ENCODE measurements around the gene RDH12.
"Not testable (repeated sequence)": the region's sequence is repeated elsewhere in the genome, so short reads cannot be mapped to it uniquely, and the experiment has no call there.

RDH12 gene

DNA sequence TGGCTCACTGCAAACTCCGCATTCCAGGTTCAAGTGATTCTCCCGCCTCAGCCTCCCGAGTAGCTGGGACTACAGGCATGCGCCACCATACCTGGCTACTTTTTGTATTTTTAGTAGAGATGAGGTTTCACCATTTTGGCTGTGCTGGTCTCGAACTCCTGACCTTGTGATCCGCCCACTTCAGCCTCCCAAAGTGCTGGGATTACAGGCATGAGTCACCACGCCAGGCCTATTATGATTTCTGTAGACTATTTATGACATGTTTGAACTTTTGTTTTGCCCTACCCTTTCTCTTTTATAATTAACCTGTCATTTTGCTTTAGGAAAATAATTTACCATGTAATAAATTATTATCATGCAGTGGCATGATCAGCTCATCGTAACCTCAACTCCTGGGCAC, at the start of gene RDH12:
RDH12 (plus strand) TSS at position 395 of the 400 bp plus-strand sequence. CDS start 20,757 bp downstream, outside the sequence.
- not testable (repeated sequence) for DNase-seq

DNA sequence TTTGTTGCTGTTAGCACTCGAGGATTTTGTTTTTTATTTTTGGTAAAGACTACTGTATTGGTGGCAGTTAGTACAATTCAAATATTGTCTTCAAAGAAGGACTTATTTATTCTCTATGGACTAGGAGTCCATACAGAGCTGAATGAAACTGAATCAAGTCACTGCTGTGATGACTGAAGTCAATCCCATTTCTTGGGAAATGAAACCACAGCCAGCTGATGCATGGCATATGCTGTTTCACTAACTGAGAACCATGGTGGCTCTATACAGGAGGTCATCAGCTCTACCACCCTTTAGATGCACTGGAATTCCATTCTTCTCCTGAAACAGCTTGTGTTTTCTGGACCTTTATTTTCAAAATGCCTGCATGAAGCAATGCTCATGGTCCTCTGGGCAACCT, 49.5 kb upstream of the RDH12 start:
- no peak for DNase-seq

DNA sequence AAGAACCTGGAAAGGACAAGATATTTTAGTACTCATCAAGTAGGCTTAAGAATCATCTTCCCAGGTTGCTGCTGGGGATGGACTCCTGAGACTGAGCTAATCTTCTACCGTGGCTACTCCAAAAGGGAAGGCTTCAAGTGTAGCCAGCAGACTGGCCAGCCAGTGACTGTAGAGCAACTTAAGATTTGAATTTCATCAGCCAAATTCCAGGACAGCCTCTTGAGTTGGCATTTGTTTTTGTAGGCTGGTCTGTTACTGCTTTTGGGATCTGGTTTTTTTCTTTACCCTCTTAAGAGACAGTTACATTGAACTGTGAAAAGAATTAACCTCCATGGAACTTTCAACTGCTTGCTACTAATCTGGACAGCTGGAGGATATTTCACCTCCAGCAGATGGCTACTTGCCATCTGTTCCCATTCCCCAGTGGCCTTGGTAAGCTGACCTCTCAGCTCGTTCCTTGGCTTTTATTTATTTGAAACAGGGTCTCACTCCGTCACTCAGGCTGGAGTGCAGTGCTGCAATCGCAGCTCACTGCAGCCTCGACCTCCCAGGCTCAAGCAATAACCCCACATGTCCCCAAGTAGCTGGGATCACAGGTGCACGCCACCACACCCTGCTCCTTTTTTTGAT, 47.9 kb upstream of the RDH12 start:
- DNase-seq = peak; percentile 8

- DNase-seq = no peak
These were observed 38.1 kb upstream of the RDH12 start for GRCh38 chr14:67663633-67664032.

GRCh38 chr14:67665868-67666267, 35.8 kb upstream of the RDH12 start:
- peak; percentile 16 for DNase-seq

DNA sequence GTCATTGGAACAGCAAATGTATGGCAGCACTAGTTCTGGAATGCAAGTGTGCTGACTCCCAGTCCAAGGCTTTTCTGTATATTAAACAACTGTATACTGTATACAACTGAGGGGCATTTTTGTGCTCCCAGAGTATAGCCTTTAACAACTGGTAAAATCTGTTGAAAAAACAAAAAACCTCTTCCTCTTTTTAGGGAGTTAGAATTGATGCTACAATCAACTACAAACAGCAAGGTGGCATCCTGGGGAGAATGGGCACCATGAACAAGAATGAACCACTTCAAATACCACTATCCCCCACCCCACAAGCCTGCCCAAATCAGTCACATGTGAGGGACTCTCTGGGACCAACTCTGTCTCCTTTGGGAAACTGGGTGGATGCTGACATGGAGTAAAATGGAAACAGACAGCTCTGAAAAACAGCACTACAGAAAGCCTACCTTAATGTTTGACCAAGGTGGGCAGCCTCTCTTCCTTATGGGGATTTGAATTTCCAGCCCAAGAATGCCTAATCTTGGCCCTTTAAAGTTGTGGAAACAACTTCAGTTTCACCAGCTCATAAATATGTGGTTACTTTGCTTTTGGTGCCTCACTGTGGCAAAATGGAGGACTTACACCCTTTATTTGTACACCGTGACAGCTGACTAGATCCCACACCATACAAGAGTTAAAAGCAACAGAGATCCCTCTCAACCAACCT, 34.8 kb upstream of the RDH12 start:
- DNase-seq = peak; percentile 66

DNA sequence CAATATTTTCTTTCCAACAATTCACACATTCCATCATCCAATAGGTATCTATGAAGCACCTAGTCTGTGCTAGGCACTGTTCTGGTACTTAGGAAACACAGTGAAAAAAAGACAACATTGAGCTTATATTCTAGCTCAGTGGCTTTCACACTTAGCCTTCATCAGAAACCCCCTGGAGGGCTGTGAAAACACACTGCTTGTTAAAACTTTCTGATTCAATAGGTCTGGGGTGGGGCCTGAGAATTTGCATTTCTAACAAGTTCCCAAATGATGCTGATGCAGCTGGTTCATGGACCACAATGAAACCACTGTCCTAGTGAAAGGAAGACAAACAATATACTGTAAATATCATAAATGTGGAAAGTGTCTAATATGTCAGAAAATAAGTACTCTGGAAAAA, 33.1 kb upstream of the RDH12 start:
- no peak for DNase-seq

- DNase-seq = peak; percentile 30
These were observed 28.2 kb upstream of the RDH12 start for GRCh38 chr14:67673451-67673850.

- peak; percentile 74 for DNase-seq
These were observed 27.6 kb upstream of the RDH12 start for GRCh38 chr14:67674139-67674479.

- DNase-seq = peak; percentile 78
These were observed 27.0 kb upstream of the RDH12 start, which contains the start of gene VTI1B for GRCh38 chr14:67674480-67675218. Gene VTI1B, minus strand, starts transcription at chr14:67674632. Its CDS starts 143 bp downstream, at chr14:67674489.

GRCh38 chr14:67675219-67675582, 26.5 kb upstream of the RDH12 start:
- DNase-seq = no peak

DNA sequence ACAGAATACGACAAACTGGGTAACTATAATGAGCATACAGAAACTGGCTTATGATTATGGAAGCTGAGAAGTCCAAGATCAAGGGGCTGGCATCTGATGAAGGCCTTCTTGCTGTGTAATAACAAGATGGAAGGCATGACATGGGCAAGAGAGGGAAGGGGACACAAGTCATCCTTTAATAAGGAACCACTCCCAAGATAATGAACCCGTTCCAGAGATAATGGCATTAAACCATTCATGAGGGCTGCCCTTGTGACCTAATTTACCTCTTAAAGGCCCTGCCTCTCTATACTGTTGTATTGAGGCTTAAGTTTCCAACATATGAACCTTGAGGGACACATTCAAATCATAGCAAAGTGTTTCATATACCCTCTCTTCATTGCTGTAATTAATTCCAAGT, 22.7 kb upstream of the RDH12 start:
- DNase-seq = no peak

DNA sequence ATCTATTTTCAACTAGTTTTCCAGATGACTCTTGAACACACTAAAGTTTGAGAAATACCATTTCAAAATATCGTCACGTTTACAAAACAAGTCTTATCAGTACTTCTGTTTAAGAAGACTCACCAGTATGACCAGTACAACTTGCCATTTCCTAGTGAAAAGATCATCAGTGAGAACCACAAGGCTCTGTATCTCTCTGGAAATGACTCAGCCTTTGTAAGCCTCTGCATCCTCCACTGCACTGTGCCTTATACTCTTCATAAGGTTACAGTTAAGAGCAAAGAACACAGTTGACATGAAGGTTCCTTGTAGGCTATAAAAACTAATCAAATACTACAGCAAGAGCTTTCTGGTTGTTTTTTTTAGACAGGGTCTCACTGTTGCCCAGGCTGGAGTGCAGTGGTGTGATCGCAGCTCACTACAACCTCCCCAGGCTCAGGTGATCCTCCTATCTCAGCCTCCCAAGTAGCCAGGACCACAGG, 21.5 kb upstream of the RDH12 start:
- peak; percentile 87 for DNase-seq

DNA sequence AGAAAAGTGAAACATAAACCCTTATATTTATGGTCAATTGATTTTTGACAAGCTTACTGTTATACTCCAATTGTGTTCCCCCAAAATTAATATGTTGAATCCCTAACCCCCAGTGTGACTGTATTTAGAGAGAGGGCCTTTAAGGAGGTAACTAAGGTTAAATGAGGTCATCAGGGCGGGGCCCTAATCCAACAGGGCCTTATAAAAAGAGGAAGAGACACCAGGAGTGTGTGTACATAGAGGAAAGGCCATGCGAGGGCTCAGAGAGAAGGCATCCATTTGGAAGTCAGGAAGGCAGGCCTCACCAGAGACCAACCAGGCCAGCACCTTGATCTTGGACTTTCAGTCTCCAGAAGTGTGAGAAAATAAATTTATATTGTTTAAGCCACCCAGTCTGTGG, 20.7 kb upstream of the RDH12 start:
- DNase-seq = no peak

DNA sequence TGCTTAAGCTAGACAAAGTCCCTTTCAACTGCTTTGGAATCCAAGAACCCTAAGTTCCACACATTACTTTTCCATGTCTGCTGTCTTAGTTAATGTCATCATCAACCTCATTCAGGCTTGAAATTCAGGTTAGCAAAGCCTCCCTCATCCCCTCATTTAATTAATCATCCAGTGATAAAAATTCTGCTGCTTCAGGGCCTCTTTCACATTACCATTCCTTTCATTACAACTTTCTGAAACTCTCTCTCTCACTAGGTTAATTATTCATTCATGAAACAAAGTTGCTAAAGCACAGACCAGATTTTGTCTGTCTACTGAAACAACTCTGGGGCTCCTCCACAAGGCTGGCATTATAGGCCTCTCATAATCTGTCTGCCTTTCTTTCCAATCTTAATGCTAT, 17.8 kb upstream of the RDH12 start:
- no peak for DNase-seq

DNA sequence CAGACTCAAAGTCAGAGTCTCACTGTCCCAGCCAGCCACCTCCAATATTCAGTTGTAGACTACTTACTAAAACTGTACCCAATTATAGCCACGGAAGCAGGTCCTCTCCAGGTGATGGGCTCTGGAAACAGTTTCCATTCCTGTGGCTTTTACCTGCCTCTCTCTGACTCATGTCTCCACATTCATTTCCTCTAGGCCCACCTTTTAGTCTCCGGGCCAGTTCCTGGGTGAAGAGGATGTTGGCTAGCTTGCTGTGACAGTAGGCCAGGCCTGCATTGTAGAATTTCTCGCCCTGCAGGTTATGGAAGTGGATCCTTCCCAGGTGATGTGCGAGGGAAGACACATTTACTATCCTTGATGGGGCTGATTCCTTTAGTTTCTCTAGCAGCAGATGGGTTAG, 11.7 kb upstream of the RDH12 start:
- no peak for DNase-seq

GRCh38 chr14:67694791-67695393, 6.8 kb upstream of the RDH12 start:
- DNase-seq = peak; percentile 91

- DNase-seq = peak; percentile 94
These were observed 6.2 kb upstream of the RDH12 start, which contains the start of gene RDH11 for GRCh38 chr14:67695394-67695949. Gene RDH11, minus strand, starts transcription at chr14:67695764. Its CDS starts 61 bp downstream, at chr14:67695703.

DNA sequence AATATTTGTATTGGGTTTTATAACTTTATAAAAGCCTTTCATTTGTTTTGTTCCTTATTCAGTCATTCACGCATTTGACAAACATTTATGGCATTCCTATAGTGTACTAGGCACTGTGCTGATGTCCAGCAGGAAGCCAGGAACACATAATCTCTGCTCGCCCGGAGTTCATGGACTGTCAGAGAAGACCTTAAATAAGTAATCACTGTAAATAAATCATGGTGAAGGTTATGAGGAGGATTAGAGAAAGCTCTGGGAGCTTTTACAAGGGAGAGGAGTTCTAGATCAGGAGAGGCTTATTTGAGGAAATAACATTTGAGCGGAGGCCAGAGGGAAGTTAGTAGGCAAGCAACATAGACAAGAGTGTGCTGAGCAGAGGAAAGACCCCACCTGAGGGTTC, 4.7 kb upstream of the RDH12 start:
- no peak for DNase-seq

DNA sequence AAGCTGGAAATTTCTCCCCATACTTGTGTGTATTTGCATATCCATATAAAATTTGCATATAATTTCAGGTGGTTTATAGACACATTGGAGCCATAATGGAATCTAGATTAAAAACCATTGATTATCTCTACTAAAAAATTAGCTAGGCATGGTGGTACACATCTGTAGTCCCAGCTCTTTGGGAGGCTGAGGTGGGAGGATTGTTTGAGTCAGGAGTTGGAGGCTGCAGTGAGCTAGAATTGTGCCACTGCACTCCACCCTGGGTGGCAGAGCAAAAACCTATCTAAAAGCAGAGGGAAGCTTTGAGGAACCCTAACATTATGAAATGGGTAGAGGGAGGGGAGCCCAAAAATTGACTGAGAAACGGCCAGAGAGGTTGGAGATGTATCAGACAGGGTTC, 3.5 kb upstream of the RDH12 start:
- DNase-seq = no peak

DNA sequence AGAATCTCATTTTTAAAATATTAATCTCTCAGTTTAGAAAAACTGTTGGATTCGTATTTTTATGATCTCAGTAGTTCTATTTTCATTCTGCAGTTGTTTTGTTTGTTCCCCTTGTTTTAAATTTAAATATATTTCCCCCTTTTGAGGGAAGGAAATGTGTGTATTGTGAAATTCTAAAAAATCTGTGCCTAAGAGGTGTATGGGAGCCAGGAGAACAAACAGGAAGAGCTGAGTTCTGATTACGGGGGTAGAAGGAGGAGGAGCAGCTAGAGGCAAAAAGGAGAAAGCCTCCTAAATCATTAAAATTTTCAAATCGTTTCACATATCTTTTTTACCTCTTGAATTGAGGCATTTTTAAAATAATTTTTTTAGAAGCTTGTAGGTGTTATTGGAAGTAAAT, 2.3 kb downstream of the RDH12 start:
- no peak for DNase-seq

- DNase-seq = peak; percentile 55
These were observed 2.9 kb downstream of the RDH12 start for GRCh38 chr14:67704484-67705089.

GRCh38 chr14:67705211-67705610, 3.5 kb downstream of the RDH12 start:
- DNase-seq = no peak

Data from EL (cell line).